SK-N-SH (cell line): Measurements from ENCODE around the gene MOSPD2. TPM values are rescaled to one million over a fixed set of nuclear protein-coding genes. Genes with fewer than 3 reads are reported as not detected.

ENCODE experiments used
- CTCF ChIA-PET: fragments of 300-600, 350-600 bp; formaldehyde crosslinking; extraction: SDS; loops from one replicate; lab custom pipeline; 2021; lab: Yijun Ruan, JAX
- POLR2A ChIA-PET: fragments of 350-600 bp; sonication (Branson Sonifier 250); formaldehyde crosslinking; extraction: SDS; loops from one replicate; lab custom pipeline; 2020; ENCODE audit warnings: antibody characterized with exemption, inconsistent platforms; lab: Yijun Ruan, JAX
- DNase-seq: peaks from one replicate; pipeline ENCODE4 v3.0.0; 2012
- H2AFZ ChIP-seq: fragments of 200-600 bp; sonication (generic); 2 replicates; pipeline ENCODE4 v1.8.1; 2016; ENCODE audit warnings: antibody characterized with exemption, mild to moderate bottlenecking, low read depth
- H3F3A ChIP-seq: fragments of 200-600 bp; sonication (generic); replicated peaks from 2 replicates; pipeline ENCODE3; 2016; ENCODE audit warnings: antibody characterized with exemption, mild to moderate bottlenecking; ENCODE audit not compliant: insufficient read depth
- H3K27ac ChIP-seq, 2 experiments: fragments of 200-500 bp in 1 of 2; fragments of 200-600 bp in 1 of 2; sonication (Bioruptor generic) in 1 of 2; sonication (generic), shearing (Covaris generic) in 1 of 2; 2 replicates each; pipeline versions ENCODE4 v1.5.1 to v1.6.1; 2014 to 2016; ENCODE audit warnings: low read depth in 2 of 2, inconsistent platforms in 1 of 2, low read length in 1 of 2, mild to moderate bottlenecking in 1 of 2, mixed read lengths in 1 of 2
- H3K27me3 ChIP-seq: fragments of 200-600 bp; sonication (generic), shearing (Covaris generic); 2 replicates; pipeline ENCODE4 v1.6.1; 2016; ENCODE audit warnings: mixed run types; ENCODE audit not compliant: insufficient read depth
- H3K36me3 ChIP-seq, 2 experiments: fragments of 200-500 bp in 1 of 2; fragments of 200-600 bp in 1 of 2; sonication (Bioruptor generic) in 1 of 2; sonication (generic) in 1 of 2; replicated peaks in 1 of 2; 2 replicates each; pipeline versions ENCODE3 to v1.5.1; 2014 to 2016; ENCODE audit warnings: low read length in 1 of 2, mild to moderate bottlenecking in 1 of 2; ENCODE audit not compliant: insufficient read depth in 2 of 2, control insufficient read depth in 1 of 2
- H3K4me1 ChIP-seq, 2 experiments: fragments of 200-500 bp in 1 of 2; fragments of 200-600 bp in 1 of 2; sonication (Bioruptor generic) in 1 of 2; sonication (generic), shearing (Covaris generic) in 1 of 2; 2 replicates each; pipeline versions ENCODE4 v1.5.1 to v1.6.1; 2014 to 2016; ENCODE audit warnings: low read depth in 1 of 2, low read length in 1 of 2, mixed run types in 1 of 2; ENCODE audit not compliant: insufficient read depth in 2 of 2, control insufficient read depth in 1 of 2
- H3K4me2 ChIP-seq: fragments of 200-600 bp; sonication (generic), shearing (Covaris generic); 2 replicates; pipeline ENCODE4 v1.6.1; 2017; ENCODE audit warnings: mixed run types
- H3K4me3 ChIP-seq, 2 experiments: fragments of 200-500 bp in 1 of 2; fragments of 200-600 bp in 1 of 2; sonication (Bioruptor generic) in 1 of 2; sonication (generic), shearing (Covaris generic) in 1 of 2; 2 replicates each; pipeline versions ENCODE4 v1.5.1 to v1.8.1; 2014 to 2016; ENCODE audit warnings: low read depth in 2 of 2, inconsistent platforms in 1 of 2, low read length in 1 of 2, mild to moderate bottlenecking in 1 of 2, mixed read lengths in 1 of 2, moderate library complexity in 1 of 2
- H3K79me2 ChIP-seq: fragments of 200-600 bp; sonication (generic); 2 replicates; pipeline ENCODE4 v1.8.1; 2017; ENCODE audit warnings: mild to moderate bottlenecking; ENCODE audit not compliant: insufficient read depth
- H3K9ac ChIP-seq: fragments of 200-600 bp; sonication (generic); 2 replicates; pipeline ENCODE4 v1.6.1; 2017; ENCODE audit warnings: mixed run types
- H3K9me2 ChIP-seq: fragments of 200-600 bp; sonication (generic); 2 replicates; pipeline ENCODE4 v1.6.1; 2017; ENCODE audit warnings: mixed run types
- H3K9me3 ChIP-seq: fragments of 200-600 bp; sonication (generic); 2 replicates; pipeline ENCODE4 v1.6.1; 2017; ENCODE audit warnings: mixed run types, mild to moderate bottlenecking, moderate library complexity
- H4K20me1 ChIP-seq: fragments of 200-600 bp; sonication (generic); 2 replicates; pipeline ENCODE4 v1.6.1; 2017; ENCODE audit warnings: mild to moderate bottlenecking, mixed run types; ENCODE audit not compliant: insufficient read depth
- CHD2 ChIP-seq: fragments of 150-350 bp; IDR thresholded peaks from 2 replicates; pipeline ENCODE4 v1.6.1; 2018; ENCODE audit warnings: low read length; ENCODE audit not compliant: partially characterized antibody
- CTCF ChIP-seq: fragments of 200-600 bp; sonication (generic); IDR thresholded peaks from 2 replicates; pipeline ENCODE4 v1.6.1; 2017; ENCODE audit warnings: antibody characterized with exemption, mild to moderate bottlenecking, moderate library complexity
- ELF1 ChIP-seq: IDR thresholded peaks from 2 replicates; pipeline ENCODE4 v1.4.0; 2012
- EZH2phosphoT487 ChIP-seq: fragments of 200-600 bp; sonication (generic); IDR thresholded peaks from 2 replicates; pipeline ENCODE4 v1.6.1; 2017; ENCODE audit warnings: low read depth, mixed run types, mild to moderate bottlenecking, antibody characterized with exemption, moderate library complexity, borderline replicate concordance
- GABPA ChIP-seq: IDR thresholded peaks from 2 replicates; pipeline ENCODE4 v1.4.0; 2012; ENCODE audit warnings: low read depth, mild to moderate bottlenecking
- GATA2 ChIP-seq: sonication (generic); formaldehyde crosslinking; IDR thresholded peaks from 2 replicates; pipeline ENCODE4 v1.5.0; 2020; ENCODE audit warnings: mild to moderate bottlenecking, missing genetic modification reagents
- MAX ChIP-seq: IDR thresholded peaks from 2 replicates; pipeline ENCODE4 v1.4.0; 2012; ENCODE audit warnings: low read depth
- MEF2A ChIP-seq: IDR thresholded peaks from 2 replicates; pipeline ENCODE4 v1.4.0; 2012; ENCODE audit warnings: low read depth, borderline replicate concordance
- NFIC ChIP-seq: IDR thresholded peaks from 2 replicates; pipeline ENCODE4 v1.4.0; 2012; ENCODE audit warnings: borderline replicate concordance
- NRF1 ChIP-seq: IDR thresholded peaks from 2 replicates; pipeline ENCODE4 v1.6.1; 2012; ENCODE audit warnings: low read depth, mild to moderate bottlenecking, low read length
- RCOR1 ChIP-seq: fragments of 150-350 bp; IDR thresholded peaks from 2 replicates; pipeline ENCODE4 v1.6.1; 2017; ENCODE audit warnings: antibody characterized with exemption, low read length
- SIN3A ChIP-seq: IDR thresholded peaks from 2 replicates; pipeline ENCODE4 v1.6.1; 2012; ENCODE audit warnings: low read depth, mild to moderate bottlenecking, low read length, moderate library complexity, borderline replicate concordance
- TCF12 ChIP-seq: IDR thresholded peaks from 2 replicates; pipeline ENCODE4 v1.4.0; 2012
- TEAD4 ChIP-seq: IDR thresholded peaks from 2 replicates; pipeline ENCODE4 v1.4.0; 2012; ENCODE audit warnings: mild to moderate bottlenecking, borderline replicate concordance; ENCODE audit not compliant: insufficient read depth
- YY1 ChIP-seq: IDR thresholded peaks from 2 replicates; pipeline ENCODE4 v1.4.0; 2012; ENCODE audit warnings: low read depth, mild to moderate bottlenecking
- WGBS: methylation state at CpG from one replicate; pipeline ENCODE4 v1.1.6; 2017; ENCODE audit warnings: low lambda C conversion rate; 5-methylcytosine and 5-hydroxymethylcytosine counted together
- polyA plus RNA-seq, 3 experiments: library from polyadenylated mRNA; depleted of rRNA; stranded (reverse); fragments of >200 nt; gene quantifications; 2 replicates each; pipeline ENCODE4 v1.2.3, GENCODE V29; 2012
- TF ChIP-seq, protein P1 (sequence below): IDR thresholded peaks from 2 replicates; pipeline ENCODE4; 2012
- TF ChIP-seq, protein P2 (sequence below): IDR thresholded peaks from 2 replicates; pipeline ENCODE4 v1.4.0; 2012; ENCODE audit warnings: low read depth, borderline replicate concordance
- TF ChIP-seq, protein P3 (sequence below): IDR thresholded peaks from 2 replicates; pipeline ENCODE4 v1.6.1; 2012; ENCODE audit warnings: mild to moderate bottlenecking, low read depth, low read length, moderate library complexity
- TF ChIP-seq, protein P4 (sequence below): fragments of 150-350 bp; IDR thresholded peaks from 2 replicates; pipeline ENCODE4 v1.6.1; 2016; ENCODE audit warnings: mild to moderate bottlenecking, low read depth, low read length

Gene MOSPD2
- polyA plus RNA-seq, 1 of the 3 experiments (the other 2 are of a cell fraction): 7.6 TPM

- Histone ChIP-seq H3K9ac (no peak overlapping the region), H3K9me2 (no peaks in the 10 kb centered on the region), H3K4me2 (no peak overlapping the region), H3F3A (no peaks in the 10 kb centered on the region), H3K36me3 (peaks cover 0 to 16% of the 10 kb centered on the region in 2 experiments), H3K27ac (no peak overlapping the region), H3K27me3 (no peaks in the 10 kb centered on the region), H3K9me3 (0 out of 2 replicates have a peak, but pooled peaks cover 12% of the 10 kb centered on the region), H3K79me2 (peaks cover 63% of the 10 kb centered on the region), H3K4me1 (peaks cover 0 to 3% of the 10 kb centered on the region in 2 experiments; a peak in 2 of 4 replicates), H2AFZ (no peak overlapping the region), H3K4me3 (no peak overlapping the region), H4K20me1 (no peaks in the 10 kb centered on the region)
- TF ChIP-seq, protein P1, sequence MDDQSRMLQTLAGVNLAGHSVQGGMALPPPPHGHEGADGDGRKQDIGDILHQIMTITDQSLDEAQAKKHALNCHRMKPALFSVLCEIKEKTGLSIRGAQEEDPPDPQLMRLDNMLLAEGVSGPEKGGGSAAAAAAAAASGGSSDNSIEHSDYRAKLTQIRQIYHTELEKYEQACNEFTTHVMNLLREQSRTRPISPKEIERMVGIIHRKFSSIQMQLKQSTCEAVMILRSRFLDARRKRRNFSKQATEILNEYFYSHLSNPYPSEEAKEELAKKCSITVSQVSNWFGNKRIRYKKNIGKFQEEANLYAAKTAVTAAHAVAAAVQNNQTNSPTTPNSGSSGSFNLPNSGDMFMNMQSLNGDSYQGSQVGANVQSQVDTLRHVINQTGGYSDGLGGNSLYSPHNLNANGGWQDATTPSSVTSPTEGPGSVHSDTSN: no peak
- TF ChIP-seq, protein P2, sequence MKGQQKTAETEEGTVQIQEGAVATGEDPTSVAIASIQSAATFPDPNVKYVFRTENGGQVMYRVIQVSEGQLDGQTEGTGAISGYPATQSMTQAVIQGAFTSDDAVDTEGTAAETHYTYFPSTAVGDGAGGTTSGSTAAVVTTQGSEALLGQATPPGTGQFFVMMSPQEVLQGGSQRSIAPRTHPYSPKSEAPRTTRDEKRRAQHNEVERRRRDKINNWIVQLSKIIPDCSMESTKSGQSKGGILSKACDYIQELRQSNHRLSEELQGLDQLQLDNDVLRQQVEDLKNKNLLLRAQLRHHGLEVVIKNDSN: no peak
- TF ChIP-seq GATA2 (no peak), TCF12 (no peak), MAX (no peak), GABPA (no peak), NRF1 (no peak), ELF1 (no peak), CHD2 (no peak), SIN3A (no peak), MEF2A (no peak), EZH2phosphoT487 (no peak), NFIC (no peak), CTCF (no peak), TEAD4 (no peak), YY1 (no peak), RCOR1 (no peak)
- TF ChIP-seq, protein P3, sequence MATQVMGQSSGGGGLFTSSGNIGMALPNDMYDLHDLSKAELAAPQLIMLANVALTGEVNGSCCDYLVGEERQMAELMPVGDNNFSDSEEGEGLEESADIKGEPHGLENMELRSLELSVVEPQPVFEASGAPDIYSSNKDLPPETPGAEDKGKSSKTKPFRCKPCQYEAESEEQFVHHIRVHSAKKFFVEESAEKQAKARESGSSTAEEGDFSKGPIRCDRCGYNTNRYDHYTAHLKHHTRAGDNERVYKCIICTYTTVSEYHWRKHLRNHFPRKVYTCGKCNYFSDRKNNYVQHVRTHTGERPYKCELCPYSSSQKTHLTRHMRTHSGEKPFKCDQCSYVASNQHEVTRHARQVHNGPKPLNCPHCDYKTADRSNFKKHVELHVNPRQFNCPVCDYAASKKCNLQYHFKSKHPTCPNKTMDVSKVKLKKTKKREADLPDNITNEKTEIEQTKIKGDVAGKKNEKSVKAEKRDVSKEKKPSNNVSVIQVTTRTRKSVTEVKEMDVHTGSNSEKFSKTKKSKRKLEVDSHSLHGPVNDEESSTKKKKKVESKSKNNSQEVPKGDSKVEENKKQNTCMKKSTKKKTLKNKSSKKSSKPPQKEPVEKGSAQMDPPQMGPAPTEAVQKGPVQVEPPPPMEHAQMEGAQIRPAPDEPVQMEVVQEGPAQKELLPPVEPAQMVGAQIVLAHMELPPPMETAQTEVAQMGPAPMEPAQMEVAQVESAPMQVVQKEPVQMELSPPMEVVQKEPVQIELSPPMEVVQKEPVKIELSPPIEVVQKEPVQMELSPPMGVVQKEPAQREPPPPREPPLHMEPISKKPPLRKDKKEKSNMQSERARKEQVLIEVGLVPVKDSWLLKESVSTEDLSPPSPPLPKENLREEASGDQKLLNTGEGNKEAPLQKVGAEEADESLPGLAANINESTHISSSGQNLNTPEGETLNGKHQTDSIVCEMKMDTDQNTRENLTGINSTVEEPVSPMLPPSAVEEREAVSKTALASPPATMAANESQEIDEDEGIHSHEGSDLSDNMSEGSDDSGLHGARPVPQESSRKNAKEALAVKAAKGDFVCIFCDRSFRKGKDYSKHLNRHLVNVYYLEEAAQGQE: no peak
- TF ChIP-seq, protein P4, sequence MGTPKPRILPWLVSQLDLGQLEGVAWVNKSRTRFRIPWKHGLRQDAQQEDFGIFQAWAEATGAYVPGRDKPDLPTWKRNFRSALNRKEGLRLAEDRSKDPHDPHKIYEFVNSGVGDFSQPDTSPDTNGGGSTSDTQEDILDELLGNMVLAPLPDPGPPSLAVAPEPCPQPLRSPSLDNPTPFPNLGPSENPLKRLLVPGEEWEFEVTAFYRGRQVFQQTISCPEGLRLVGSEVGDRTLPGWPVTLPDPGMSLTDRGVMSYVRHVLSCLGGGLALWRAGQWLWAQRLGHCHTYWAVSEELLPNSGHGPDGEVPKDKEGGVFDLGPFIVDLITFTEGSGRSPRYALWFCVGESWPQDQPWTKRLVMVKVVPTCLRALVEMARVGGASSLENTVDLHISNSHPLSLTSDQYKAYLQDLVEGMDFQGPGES: no peak
- CTCF ChIA-PET: no interaction called here
- POLR2A ChIA-PET: no interaction called here
- DNase-seq: no peak
- WGBS: 42% methylated on average over 1 of the region's 1 CpG
Measured at GRCh38 chrX:14871767-14872166, 1.5 kb upstream of the MOSPD2 start.
